PFSK-1 (cell line): ENCODE measurements around the gene TYRO3.

Experiments
- FOXP2 ChIP-seq: optimal IDR thresholded peaks from 2 replicates; pipeline ENCODE3; 2011; ENCODE audit warnings: borderline replicate concordance, control low read depth, inconsistent platforms; ENCODE audit not compliant: insufficient read depth; ENCODE audit errors: extremely low read length, extremely low read depth
- POLR2AphosphoS5 ChIP-seq: IDR thresholded peaks from 2 replicates; pipeline ENCODE4 v1.6.1; 2012; ENCODE audit warnings: low read depth, mild to moderate bottlenecking, control low read depth, low read length, moderate library complexity
- SIN3A ChIP-seq: IDR thresholded peaks from 2 replicates; pipeline ENCODE4 v1.6.1; 2012; ENCODE audit warnings: mild to moderate bottlenecking, low read length, moderate library complexity, borderline replicate concordance; ENCODE audit not compliant: insufficient read depth
- TAF1 ChIP-seq: IDR thresholded peaks from 2 replicates; pipeline ENCODE4 v1.6.1; 2012; ENCODE audit warnings: low read length, control low read depth, borderline replicate concordance; ENCODE audit not compliant: insufficient read depth
- TF ChIP-seq, protein P1 (sequence below), 2 experiments: IDR thresholded peaks; 2 replicates each; pipeline versions ENCODE4 v1.6.1 to v1.8.0; 2011 to 2012; ENCODE audit warnings: low read depth in 2 of 2, low read length in 2 of 2, control low read depth in 1 of 2, inconsistent platforms in 1 of 2, mild to moderate bottlenecking in 1 of 2, moderate library complexity in 1 of 2; ENCODE audit not compliant: insufficient read depth in 1 of 2

The TYRO3 gene

GRCh38 chr15:41610048-41610447, 51.0 kb downstream of the TYRO3 start:
- TF ChIP-seq, protein P1, sequence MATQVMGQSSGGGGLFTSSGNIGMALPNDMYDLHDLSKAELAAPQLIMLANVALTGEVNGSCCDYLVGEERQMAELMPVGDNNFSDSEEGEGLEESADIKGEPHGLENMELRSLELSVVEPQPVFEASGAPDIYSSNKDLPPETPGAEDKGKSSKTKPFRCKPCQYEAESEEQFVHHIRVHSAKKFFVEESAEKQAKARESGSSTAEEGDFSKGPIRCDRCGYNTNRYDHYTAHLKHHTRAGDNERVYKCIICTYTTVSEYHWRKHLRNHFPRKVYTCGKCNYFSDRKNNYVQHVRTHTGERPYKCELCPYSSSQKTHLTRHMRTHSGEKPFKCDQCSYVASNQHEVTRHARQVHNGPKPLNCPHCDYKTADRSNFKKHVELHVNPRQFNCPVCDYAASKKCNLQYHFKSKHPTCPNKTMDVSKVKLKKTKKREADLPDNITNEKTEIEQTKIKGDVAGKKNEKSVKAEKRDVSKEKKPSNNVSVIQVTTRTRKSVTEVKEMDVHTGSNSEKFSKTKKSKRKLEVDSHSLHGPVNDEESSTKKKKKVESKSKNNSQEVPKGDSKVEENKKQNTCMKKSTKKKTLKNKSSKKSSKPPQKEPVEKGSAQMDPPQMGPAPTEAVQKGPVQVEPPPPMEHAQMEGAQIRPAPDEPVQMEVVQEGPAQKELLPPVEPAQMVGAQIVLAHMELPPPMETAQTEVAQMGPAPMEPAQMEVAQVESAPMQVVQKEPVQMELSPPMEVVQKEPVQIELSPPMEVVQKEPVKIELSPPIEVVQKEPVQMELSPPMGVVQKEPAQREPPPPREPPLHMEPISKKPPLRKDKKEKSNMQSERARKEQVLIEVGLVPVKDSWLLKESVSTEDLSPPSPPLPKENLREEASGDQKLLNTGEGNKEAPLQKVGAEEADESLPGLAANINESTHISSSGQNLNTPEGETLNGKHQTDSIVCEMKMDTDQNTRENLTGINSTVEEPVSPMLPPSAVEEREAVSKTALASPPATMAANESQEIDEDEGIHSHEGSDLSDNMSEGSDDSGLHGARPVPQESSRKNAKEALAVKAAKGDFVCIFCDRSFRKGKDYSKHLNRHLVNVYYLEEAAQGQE (IDR thresholded peaks at IDR 0.05; ENCODE audit: insufficient read depth in 1 of 2, low read depth in 2 of 2, low read length in 2 of 2), result no peak
- TF ChIP-seq POLR2AphosphoS5 (no peak), TAF1 (no peak), SIN3A (no peak), FOXP2 (no peak)

- TF ChIP-seq TAF1 (no peak), SIN3A (no peak)
Observed at GRCh38 chr15:41620536-41621199, 61.7 kb downstream of the TYRO3 start.

GRCh38 chr15:41621200-41622193, 62.5 kb downstream of the TYRO3 start:
- TF ChIP-seq FOXP2 (peak; percentile 69), TAF1 (peak; percentile 33; the same call in 1 of the 2 replicates), POLR2AphosphoS5 (peak; percentile 49), SIN3A (no peak)

DNA sequence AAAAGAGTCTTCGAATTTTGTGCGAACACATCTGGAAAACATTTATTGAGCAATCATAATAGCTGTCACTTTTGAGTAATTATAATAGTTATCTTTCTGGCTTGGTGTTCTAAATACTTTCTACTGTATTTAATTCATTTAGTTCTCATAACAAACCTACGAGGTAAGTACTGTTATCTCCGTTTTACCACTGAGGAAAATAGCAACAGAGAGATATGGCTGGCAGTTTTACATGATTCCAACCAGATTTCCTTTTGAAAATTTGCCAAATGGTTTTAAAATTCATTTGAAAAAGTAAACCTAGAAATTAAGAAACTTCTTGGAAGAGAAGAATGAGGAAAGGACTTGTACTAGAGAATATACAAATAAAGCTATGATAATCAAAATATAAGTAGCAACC, 63.9 kb downstream of the TYRO3 start:
- TF ChIP-seq FOXP2 (no peak), SIN3A (no peak), POLR2AphosphoS5 (no peak), TAF1 (no peak)
- TF ChIP-seq, protein P1 (IDR thresholded peaks at IDR 0.05; ENCODE audit: insufficient read depth in 1 of 2, low read depth in 2 of 2, low read length in 2 of 2), result no peak

DNA sequence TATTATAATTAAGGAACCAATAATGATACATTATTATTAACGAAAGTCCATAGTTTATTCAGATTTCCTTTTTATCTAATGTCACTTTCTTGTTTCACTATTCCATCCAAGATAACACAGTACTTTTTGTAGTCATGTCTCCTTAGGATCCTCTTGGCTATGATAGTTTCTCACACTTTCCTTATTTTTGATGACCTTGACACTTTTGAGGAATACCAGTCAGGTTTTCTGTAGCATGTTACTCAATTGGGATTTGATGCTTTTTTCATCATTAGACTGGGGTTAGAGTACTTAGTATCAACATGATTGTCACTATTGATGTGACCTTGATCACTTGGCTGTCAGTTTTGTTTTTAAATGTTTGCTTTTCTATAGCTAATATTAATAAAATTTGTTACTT, 68.2 kb downstream of the TYRO3 start:
- TF ChIP-seq TAF1 (no peak), FOXP2 (no peak)
- TF ChIP-seq, protein P1 (IDR thresholded peaks at IDR 0.05; ENCODE audit: insufficient read depth in 1 of 2, low read depth in 2 of 2, low read length in 2 of 2), result no peak
